Testis (tissue), 3 donors: Measurements from ENCODE around the gene MVD. TPM values are rescaled to one million over a fixed set of nuclear protein-coding genes. Genes with fewer than 3 reads are reported as not detected.

Source experiments
- DNase-seq: peaks from one replicate; pipeline ENCODE4 v3.0.0-alpha.2; 2019
- H3K27ac ChIP-seq, 2 donors: fragments of 200-600 bp; sonication (generic); one replicate each; pipeline ENCODE4 v1.5.1; 2019
- H3K27me3 ChIP-seq: fragments of 200-600 bp; sonication (generic); one replicate; pipeline ENCODE4 v1.5.1; 2019
- H3K36me3 ChIP-seq: fragments of 200-600 bp; sonication (generic); one replicate; pipeline ENCODE4 v1.5.1; 2017; ENCODE audit warnings: low read depth; ENCODE audit errors: missing control alignments
- H3K4me1 ChIP-seq: fragments of 200-600 bp; sonication (generic); one replicate; pipeline ENCODE4 v1.5.1; 2019
- H3K4me3 ChIP-seq, 2 donors: fragments of 200-600 bp; sonication (generic); one replicate each; pipeline ENCODE4 v1.5.1; 2017 to 2019
- H3K9me3 ChIP-seq: fragments of 200-600 bp; sonication (generic); one replicate; pipeline ENCODE4 v1.5.1; 2017
- POLR2A ChIP-seq: fragments of 450-650 bp; IDR thresholded peaks from one replicate; pipeline ENCODE4 v1.6.1; 2017; ENCODE audit warnings: antibody characterized with exemption, mild to moderate bottlenecking, moderate library complexity
- WGBS, 2 donors: methylation state at CpG; one replicate each; pipeline ENCODE4 v1.1.5; 2018; 5-methylcytosine and 5-hydroxymethylcytosine counted together
- intact Hi-C: fragments of 100-400 bp; cut with DNase I; formaldehyde crosslinking; loops from one replicate; pipeline ENCODE4 v1.15.1; 2023; ENCODE audit warnings: low total_unique reads
- polyA plus RNA-seq: library from polyadenylated mRNA; stranded (reverse); fragments of 350-450 nt; fragmentation: Illumina TruSeq; extraction: RNeasy Lipid Tissue Mini Kit (QIAGEN cat#74804); gene quantifications from one replicate; pipeline ENCODE4 v1.2.3, GENCODE V29; 2014; ENCODE audit warnings: low read depth, low replicate concordance; ENCODE audit not compliant: insufficient read depth
- total RNA-seq, 2 donors: library from RNA; depleted of rRNA; stranded (reverse); fragments of >200 nt; gene quantifications; one replicate each; pipeline ENCODE4 v1.2.3, GENCODE V29; 2016
- TF ChIP-seq, protein P1 (sequence below), 3 experiments: fragments of 450-650 bp in 2 of 3; fragments of 200-600 bp in 1 of 3; sonication (generic) in 1 of 3; IDR thresholded peaks; one replicate each; pipeline ENCODE4 v1.5.1; 2016 to 2019; ENCODE audit warnings: antibody characterized with exemption in 3 of 3, mild to moderate bottlenecking in 2 of 3, moderate library complexity in 1 of 3

The MVD gene
- total and polyA plus RNA-seq, 3 donors from 2014 or later, result 46.6 to 100 (median 56.1) TPM

GRCh38 chr16:88665570-88665969 lies 2.7 kb upstream of the MVD start:
- no peaks in the 10 kb centered on the region for H3K36me3 ChIP-seq
- H3K4me3 ChIP-seq, result no peak overlapping the region
- TF ChIP-seq, protein P1, sequence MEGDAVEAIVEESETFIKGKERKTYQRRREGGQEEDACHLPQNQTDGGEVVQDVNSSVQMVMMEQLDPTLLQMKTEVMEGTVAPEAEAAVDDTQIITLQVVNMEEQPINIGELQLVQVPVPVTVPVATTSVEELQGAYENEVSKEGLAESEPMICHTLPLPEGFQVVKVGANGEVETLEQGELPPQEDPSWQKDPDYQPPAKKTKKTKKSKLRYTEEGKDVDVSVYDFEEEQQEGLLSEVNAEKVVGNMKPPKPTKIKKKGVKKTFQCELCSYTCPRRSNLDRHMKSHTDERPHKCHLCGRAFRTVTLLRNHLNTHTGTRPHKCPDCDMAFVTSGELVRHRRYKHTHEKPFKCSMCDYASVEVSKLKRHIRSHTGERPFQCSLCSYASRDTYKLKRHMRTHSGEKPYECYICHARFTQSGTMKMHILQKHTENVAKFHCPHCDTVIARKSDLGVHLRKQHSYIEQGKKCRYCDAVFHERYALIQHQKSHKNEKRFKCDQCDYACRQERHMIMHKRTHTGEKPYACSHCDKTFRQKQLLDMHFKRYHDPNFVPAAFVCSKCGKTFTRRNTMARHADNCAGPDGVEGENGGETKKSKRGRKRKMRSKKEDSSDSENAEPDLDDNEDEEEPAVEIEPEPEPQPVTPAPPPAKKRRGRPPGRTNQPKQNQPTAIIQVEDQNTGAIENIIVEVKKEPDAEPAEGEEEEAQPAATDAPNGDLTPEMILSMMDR (IDR thresholded peaks at IDR 0.05), result no peak
- TF ChIP-seq POLR2A, result no peak
- H3K27ac ChIP-seq, result no peak overlapping the region
- intact Hi-C loops, result no loop called here
- H3K27me3 ChIP-seq, result no peaks in the 10 kb centered on the region
- no peak for DNase-seq
- no peaks in the 10 kb centered on the region for H3K9me3 ChIP-seq
- 90 to 92% methylated on average over 3 of the region's 3 CpGs for WGBS, 2 donors
- H3K4me1 ChIP-seq, result peaks cover 8% of the 10 kb centered on the region

- no peaks in the 10 kb centered on the region for H3K9me3 ChIP-seq
- no peaks in the 10 kb centered on the region for H3K36me3 ChIP-seq
- no peak overlapping the region for H3K4me3 ChIP-seq
- no peaks in the 10 kb centered on the region for H3K27me3 ChIP-seq
- TF ChIP-seq POLR2A, result no peak
- TF ChIP-seq, protein P1 (IDR thresholded peaks at IDR 0.05), result no peak
- peaks cover 8% of the 10 kb centered on the region for H3K4me1 ChIP-seq
- DNase-seq, result no peak
- no peak overlapping the region for H3K27ac ChIP-seq
- intact Hi-C loops, result no loop called here
- 54 to 65% methylated on average over 4 of the region's 4 CpGs for WGBS, 2 donors
Measured at GRCh38 chr16:88665148-88665547, 2.3 kb upstream of the MVD start.

DNA sequence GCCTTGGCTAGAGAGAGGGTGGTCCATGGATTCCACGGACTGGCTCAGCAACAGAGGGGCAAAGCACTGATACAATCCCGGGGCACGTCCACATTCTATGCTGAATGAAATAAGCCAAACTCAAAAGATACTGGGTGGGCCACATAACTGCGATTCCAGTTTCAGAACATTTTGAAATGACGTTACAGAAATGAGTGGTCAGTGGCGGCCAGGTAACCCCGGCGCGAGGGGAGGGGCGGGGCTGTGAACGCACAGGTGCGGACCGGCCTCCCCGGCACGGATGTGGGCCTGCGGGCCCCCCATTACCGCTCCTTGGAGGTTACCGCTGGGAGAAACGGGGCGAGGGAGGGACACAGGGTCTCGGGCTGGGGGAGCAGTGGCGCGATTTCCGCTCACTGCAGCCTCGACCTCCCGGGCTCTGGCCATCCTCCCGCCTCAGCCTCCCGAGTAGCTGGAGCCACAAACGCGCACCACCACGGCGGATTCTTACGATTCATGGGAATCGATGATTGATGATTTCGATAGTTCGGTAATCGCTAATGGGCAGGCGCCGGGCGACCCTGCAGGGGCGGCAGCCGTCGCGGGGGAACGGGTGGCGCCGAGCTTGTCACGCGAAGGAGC lies 559 bp downstream of the MVD start:
- DNase-seq, result no peak
- H3K9me3 ChIP-seq, result no peaks in the 10 kb centered on the region
- no peaks in the 10 kb centered on the region for H3K27me3 ChIP-seq
- no peaks in the 10 kb centered on the region for H3K36me3 ChIP-seq
- peak overlapping the region; percentile 90 to 94 for H3K4me3 ChIP-seq
- intact Hi-C loops, result no loop called here
- H3K27ac ChIP-seq, result peak overlapping the region; percentile 78 to 87
- TF ChIP-seq POLR2A, result no peak
- TF ChIP-seq, protein P1 (IDR thresholded peaks at IDR 0.05), result no peak
- H3K4me1 ChIP-seq, result peaks cover 8% of the 10 kb centered on the region
- WGBS, 2 donors, result 0 to 2% methylated on average over 19 to 46 of the region's 49 CpGs

DNA sequence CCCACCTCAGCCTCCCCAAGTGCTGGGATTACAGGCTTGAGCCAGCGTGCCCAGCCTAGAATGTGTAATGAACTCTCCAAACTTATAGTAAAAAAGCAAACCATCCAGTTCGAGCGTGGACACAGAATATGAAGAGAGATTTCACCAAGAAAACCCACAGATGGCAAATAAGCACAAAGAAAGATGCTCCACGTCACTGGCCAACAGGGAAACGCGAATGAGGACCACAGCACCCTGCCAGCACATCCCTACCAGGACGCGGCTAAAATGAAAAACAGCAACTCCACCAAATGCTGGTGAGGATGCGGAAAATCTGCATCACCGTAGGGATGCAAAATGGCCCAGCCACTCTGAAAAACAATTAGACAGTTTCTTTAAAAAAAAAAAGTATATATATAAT lies 1.4 kb downstream of the MVD start:
- TF ChIP-seq, protein P1 (IDR thresholded peaks at IDR 0.05), result no peak
- no peak for TF ChIP-seq POLR2A
- H3K9me3 ChIP-seq, result no peaks in the 10 kb centered on the region
- 81 to 88% methylated on average over 10 of the region's 10 CpGs for WGBS, 2 donors
- H3K4me3 ChIP-seq, result no peak overlapping the region
- H3K4me1 ChIP-seq, result peaks cover 8% of the 10 kb centered on the region
- intact Hi-C loops, result no loop called here
- DNase-seq, result no peak
- no peaks in the 10 kb centered on the region for H3K36me3 ChIP-seq
- H3K27me3 ChIP-seq, result no peaks in the 10 kb centered on the region
- H3K27ac ChIP-seq, result no peak overlapping the region

DNA sequence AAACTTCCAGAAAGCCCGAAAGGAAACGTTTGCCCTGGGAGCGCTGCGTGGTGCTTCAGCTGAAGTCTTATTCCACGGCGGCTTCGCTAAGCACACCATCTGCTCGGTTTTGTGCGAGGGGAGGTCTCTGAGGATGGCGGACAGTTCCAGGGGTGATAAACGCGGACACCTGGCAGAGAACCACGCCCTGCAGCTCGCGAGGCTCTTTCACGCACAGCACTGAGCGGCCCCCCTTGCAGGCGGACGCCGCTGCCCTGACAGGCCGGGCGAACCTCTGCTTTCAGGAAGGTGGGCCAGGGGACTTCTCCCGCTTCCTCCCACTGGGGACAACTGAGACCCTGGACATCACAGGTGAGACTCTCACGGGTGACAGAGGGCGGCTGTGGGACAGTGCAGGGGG lies 3.7 kb downstream of the MVD start:
- no peak overlapping the region for H3K27ac ChIP-seq
- peaks cover 8% of the 10 kb centered on the region for H3K4me1 ChIP-seq
- H3K36me3 ChIP-seq, result no peaks in the 10 kb centered on the region
- H3K27me3 ChIP-seq, result no peaks in the 10 kb centered on the region
- WGBS, 2 donors, result 92% methylated on average over 22 to 25 of the region's 25 CpGs
- TF ChIP-seq POLR2A, result no peak
- TF ChIP-seq, protein P1 (IDR thresholded peaks at IDR 0.05), result no peak
- intact Hi-C loops, result no loop called here
- no peak for DNase-seq
- H3K4me3 ChIP-seq, result no peak overlapping the region
- no peaks in the 10 kb centered on the region for H3K9me3 ChIP-seq
